HG03045 (cell line): ENCODE results near the gene RBP7.
"Not testable (repeated sequence)": the region's sequence is repeated elsewhere in the genome, so short reads cannot be mapped to it uniquely, and the experiment has no call there.

Experiments
- ATAC-seq: cut with Tn5 transposase; IDR thresholded peaks from one replicate; pipeline ENCODE4 v1.9.1; 2021; ENCODE audit warnings: mild to moderate bottlenecking, moderate library complexity; ENCODE audit not compliant: unreplicated experiment

The RBP7 gene

GRCh38 chr1:9996624-9997582 lies at the start of gene RBP7:
TSS of gene RBP7 (plus strand) at chr1:9997228. CDS start at chr1:9997259, 31 bp downstream.
- ATAC-seq = no peak

DNA sequence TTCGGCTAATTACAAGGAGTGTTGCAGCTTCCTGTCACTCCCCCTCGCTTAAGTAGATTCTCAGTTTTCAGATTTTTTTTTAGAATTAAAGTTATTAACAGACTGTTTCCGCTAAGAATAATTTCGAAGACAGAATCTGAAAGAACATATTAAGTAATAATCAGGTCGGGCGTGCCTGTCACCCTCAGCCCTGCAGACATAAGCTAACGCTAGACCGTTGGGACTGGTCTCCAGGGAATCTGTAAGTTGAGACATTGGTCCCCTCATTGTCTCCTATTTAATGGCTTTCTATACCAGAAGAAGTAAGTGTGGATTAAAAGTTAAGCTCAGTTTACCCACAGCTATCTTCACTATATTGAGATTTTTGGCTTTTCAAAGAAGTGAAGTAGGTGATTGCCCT lies 39.3 kb upstream of the RBP7 start:
- no peak for ATAC-seq

GRCh38 chr1:9960011-9960410 lies 37.0 kb upstream of the RBP7 start:
- no peak for ATAC-seq

DNA sequence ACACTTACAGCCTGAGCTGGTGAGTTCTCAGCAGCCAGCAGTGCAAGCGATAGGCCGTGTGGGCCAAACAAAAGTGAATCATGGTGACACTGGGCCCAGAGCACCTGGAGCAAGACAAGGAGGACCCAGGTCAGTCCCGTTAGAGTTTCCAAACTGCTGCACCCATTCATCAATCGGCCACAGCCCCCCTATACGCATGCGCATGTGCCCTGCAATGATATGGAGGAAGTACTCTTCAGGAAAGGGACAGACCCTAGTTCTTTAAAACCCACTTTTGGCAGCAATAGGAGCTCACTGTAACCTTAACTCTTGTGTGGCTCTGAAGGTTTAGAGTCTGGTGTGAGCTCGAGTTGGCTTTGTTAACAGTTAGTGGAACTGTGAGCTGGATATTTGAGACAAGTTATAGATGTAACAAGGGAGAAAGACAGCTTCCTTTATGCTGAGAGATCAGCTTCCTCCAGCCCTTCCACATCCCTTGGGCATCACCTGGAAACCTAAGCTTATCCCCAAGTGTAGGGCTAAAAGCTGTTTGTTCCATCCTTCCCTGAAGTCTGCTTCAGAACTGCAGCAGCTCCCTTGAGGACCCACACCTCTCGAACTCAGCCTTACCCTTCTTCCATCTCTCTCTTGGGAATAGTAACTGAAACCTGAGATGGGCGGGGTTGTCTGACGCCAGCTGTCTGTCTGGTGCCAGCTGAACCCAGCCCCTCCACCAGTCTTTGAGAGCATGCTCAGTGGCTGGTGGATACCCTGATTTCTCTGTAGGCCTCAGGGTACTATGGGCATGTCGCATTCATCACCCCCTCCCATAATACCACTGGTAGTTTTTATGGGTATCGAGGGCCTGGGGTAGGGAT lies 36.1 kb upstream of the RBP7 start:
- no peak for ATAC-seq

- no peak for ATAC-seq
Measured at GRCh38 chr1:9984253-9984652, 12.8 kb upstream of the RBP7 start.

- ATAC-seq = no peak
Measured at GRCh38 chr1:9985001-9985400, 12.0 kb upstream of the RBP7 start.

GRCh38 chr1:9989773-9990172 lies 7.3 kb upstream of the RBP7 start:
- no peak for ATAC-seq

DNA sequence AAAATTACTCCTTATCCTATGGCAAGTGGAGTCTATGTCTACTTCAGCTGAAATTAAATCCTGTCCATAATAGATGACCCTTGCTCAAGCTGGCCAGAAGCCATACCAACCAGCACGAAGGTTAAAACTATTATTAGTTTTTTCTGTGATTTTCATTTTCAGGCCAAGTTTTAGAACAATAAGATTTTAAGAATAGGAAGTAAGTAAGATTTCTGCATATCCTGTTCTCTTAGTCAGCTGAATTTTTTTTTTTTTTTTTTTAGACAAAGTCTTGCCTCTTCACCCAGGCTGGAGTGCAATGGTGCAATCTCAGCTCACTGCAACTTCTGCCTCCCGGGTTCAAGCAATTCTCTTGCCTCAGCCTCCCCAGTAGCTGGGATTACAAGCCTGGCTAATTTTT lies 6.1 kb upstream of the RBP7 start:
- no peak for ATAC-seq

- ATAC-seq = no peak
Measured at GRCh38 chr1:9992910-9993309, 4.1 kb upstream of the RBP7 start.

- no peak for ATAC-seq
Measured at GRCh38 chr1:9993561-9994075, 3.4 kb upstream of the RBP7 start.

DNA sequence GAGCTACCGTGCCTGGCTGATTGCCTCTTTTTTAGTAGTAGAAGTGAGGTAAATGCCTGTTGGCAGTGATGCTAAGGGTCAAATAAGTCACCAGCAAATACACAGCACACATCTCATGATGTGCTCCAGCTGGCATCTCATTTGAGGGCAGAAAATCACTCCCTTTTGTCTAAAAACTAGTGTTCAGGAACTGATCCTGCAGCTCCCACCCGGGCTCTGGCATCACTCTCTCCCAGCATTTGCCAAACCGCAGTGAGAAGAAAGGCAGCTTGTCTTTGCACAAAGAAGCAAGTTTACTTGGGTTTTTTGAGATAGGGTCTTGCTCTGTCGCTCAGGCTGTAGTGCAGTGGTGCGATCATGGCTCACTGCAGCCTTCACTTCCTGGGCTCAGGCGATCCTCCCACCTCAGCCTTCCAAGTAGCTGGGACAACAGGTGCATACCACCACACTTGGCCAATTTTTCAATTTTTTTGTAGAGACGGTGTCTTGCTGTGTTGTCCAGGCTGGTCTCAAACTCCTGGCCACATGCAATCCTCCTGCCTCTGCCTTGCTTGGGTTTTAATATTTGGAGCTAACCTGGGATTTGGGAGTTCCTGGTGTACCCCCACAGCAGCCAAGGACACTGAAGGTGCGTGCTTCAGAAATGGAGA lies 4.1 kb downstream of the RBP7 start:
- ATAC-seq = no peak

- not testable (repeated sequence) for ATAC-seq
Measured at GRCh38 chr1:10005248-10005647, 8.2 kb downstream of the RBP7 start.

DNA sequence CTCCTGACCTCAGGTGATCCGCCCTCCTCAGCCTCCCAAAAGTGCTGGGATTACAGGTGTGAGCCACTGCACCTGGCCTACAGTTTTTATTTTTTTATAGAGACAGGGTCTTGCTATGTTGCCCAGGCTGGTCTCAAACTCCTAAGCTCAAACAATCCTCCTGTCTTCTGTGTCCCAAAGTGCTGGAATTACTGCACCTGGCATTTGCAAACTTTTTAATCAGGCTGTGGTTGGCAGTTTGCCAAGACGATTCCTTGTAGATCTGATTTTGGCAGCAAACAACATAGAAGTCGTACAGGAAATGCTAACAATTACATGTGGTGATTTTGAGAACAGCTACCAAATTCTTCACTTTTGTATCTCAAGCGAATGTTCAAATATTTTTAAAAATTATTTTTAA lies 10.1 kb downstream of the RBP7 start:
- no peak for ATAC-seq

GRCh38 chr1:10014016-10014415 lies 17.0 kb downstream of the RBP7 start:
- ATAC-seq = no peak

- ATAC-seq = no peak
Measured at GRCh38 chr1:10019561-10019960, 22.5 kb downstream of the RBP7 start.

- no peak for ATAC-seq
Measured at GRCh38 chr1:10020086-10020485, 23.1 kb downstream of the RBP7 start.

DNA sequence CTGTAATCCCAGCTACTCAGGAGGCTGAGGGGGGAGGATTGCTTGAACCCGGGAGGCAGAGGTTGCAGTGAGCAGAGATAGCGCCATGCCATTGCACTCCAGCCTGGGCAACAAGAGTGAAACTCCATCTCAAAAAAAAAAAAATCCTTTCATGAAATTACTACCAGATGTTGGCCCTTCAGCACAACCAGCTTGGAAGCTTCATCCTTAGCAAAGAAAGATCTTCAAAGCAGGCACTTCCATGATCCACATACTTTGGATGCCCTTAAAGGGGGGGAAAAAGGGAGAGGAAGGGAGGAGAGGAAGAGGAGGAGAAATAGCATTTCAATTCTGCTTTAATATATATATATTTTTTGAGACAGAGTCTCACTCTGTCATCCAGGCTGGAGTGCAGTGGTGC lies 23.6 kb downstream of the RBP7 start:
- not testable (repeated sequence) for ATAC-seq

- not testable (repeated sequence) for ATAC-seq
Measured at GRCh38 chr1:10021992-10022391, 25.0 kb downstream of the RBP7 start.

DNA sequence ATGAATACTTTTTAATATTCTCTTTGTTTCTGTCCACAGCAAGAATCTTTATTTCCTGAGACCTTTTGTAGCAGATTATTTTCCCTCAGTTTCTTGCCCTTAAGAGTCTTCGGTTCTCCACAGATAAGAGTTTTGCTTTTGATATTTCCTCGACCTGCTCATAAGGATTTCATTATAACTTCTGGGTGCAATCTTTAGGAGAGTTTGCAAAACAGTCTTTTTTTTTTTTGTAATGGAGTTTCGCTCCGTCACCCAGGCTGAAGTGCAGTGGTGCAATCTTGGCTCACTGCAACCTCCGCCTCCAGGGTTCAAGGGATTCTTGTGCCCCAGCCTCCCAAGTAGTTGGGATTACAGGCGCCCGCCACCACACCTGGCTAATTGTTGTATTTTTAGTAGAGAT lies 25.6 kb downstream of the RBP7 start:
- no peak for ATAC-seq

DNA sequence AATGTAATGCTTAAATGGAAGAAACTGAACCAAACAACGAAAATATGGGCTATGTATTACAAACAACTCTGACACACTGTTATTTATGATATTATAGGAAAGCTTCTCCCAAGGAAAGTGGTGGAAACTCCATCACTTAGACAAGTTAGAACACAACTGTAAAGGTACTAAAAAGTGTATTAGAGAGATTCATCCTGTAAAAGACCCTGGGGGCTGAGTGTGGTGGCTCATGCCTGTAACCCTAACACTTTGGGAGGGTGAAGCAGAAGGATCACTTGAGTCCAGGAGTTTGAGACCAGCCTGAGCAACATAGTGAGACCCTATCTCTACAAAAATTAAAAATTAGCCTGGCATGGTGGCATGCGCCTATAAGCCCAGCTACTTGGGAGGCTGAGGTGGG lies 28.3 kb downstream of the RBP7 start:
- no peak for ATAC-seq

DNA sequence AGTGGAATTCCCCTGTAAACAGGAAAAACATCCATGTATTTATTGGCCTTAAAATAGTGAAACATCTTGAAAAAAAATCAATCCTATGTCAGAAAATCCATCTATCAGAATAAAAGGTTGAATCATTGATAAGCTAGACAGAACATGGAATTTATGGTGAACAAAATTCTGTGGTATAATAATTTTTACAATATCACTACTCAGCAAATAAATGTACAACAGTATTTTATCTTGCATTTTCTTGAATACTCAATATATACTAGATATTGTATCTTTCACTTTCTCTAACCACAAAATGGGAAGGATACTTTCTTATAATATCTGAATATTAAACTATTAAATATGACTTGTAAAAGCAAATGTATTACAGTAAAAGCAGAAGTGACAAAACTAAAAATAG lies 30.0 kb downstream of the RBP7 start:
- no peak for ATAC-seq
